NK-92 (cell line): Measurements from ENCODE around the gene GPAM.

Source experiments
- DNase-seq: peaks from one replicate; lab custom pipeline; 2025; ENCODE audit not compliant: unreplicated experiment; lab: John Stamatoyannopoulos, UW

Gene GPAM

GRCh38 chr10:112184052-112184371 is 447 bp upstream of the GPAM start:
- no peak for DNase-seq

DNA sequence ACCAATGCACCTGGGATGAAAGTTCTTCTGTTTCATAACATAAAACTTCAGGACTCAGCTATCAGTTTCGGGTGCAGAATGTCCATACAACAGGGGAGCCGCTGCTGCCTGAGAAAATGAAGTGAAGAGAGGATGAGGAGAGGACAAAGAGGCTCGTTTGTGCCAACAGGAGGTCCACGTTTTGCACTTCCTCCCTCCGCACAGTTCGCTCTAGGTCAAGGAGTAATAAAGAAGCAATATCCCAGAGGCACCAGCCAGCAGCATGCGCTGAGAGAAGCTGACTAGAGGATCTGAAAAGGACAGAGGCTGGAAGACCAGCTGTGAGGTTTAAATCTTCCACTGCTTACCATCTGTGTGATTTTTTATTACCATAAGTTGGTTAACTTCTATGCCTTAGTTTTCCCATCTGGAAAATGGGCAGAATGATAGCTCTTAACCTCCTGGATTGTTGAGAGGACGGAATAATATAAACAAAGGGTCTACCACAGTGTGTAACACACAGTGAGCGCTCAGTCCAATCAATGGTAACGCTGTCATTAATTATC is 709 bp downstream of the GPAM start:
- no peak for DNase-seq

GRCh38 chr10:112177247-112177646 is 6.3 kb downstream of the GPAM start:
- no peak for DNase-seq

GRCh38 chr10:112176543-112176942 is 7.0 kb downstream of the GPAM start:
- no peak for DNase-seq

DNA sequence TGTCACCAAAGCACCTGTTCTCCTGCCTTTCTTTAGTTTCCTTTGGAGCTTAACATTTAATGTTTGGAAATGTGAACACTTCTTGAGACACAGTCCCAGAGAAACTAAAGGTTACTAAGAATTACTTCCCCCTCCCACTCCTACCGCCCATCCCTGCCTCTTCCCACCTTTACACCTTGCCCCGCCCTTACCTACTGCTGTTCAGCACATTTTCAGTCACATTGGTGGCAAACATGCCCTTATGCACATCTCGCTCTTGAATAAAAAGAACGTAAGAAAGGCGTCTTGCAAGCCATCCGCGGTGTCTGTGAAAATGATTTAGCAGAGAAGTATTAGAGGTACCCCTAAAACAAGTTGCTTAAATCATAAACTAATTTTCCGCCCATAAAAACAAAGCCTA is 8.2 kb downstream of the GPAM start:
- no peak for DNase-seq

GRCh38 chr10:112173206-112173605 is 10.4 kb downstream of the GPAM start:
- no peak for DNase-seq

DNA sequence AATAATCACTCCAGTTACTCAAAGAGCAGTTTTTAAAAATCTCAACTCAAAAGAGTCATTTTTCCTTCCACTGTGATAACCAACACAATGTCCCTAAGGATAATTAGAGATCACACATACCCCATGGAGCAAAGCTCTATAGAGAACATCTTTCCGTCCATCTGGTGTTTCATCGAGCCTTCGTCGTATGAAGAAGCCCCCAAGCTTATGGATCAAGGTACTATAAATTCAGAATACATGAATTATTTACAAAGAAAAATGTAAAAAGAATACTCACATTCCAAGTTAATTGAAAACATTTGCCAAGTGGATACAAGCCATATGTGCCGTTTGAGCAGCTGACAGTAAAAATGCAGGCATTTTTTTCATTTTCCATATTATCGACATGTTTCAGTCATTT is 14.8 kb downstream of the GPAM start:
- no peak for DNase-seq

DNA sequence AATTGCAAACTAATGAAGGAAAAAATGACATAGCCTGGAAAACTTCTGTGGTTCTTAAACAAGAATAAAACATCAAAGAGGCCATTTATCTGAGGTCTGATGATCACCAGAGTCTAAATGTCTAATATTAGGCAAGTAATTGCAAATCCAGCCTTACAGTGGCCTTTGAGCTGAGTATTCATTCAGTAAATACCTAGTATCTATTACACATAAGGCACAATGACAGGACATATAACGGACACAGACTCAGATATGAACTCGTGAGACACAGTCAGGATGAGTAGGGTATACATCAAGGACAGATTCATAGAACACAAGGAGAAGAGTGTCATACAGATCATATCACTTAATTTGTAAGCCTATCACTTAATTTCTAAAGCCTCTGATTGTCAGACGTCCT is 16.8 kb downstream of the GPAM start:
- DNase-seq, result no peak

GRCh38 chr10:112161757-112162518 is 21.6 kb downstream of the GPAM start:
- DNase-seq, result no peak

- DNase-seq, result no peak
Measured at GRCh38 chr10:112160834-112161233, 22.7 kb downstream of the GPAM start.

GRCh38 chr10:112159469-112159868 is 24.1 kb downstream of the GPAM start:
- no peak for DNase-seq

DNA sequence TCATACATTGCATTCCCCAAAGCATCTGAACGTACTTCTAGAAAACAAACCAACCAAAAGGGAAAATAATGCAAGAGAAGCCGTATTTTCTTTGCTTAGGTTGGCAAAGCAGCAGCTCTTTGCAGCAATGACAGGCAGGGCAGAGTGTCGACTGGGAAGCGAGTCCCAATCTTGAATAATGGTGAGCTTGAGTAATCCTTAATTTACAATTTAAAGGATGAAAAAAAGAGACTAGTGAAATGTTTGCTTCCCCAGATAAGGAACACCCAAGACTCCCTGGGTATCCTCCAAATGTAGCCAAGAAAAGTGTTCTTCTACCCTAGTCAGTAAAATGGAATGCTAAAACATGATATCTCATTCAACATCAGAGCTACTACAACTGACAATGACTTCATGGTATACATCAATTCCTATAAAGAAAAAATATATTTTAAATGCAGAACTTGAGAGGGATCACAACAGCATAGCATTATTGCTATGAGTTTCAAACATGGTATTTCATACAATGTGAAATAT is 32.0 kb downstream of the GPAM start:
- DNase-seq, result no peak

DNA sequence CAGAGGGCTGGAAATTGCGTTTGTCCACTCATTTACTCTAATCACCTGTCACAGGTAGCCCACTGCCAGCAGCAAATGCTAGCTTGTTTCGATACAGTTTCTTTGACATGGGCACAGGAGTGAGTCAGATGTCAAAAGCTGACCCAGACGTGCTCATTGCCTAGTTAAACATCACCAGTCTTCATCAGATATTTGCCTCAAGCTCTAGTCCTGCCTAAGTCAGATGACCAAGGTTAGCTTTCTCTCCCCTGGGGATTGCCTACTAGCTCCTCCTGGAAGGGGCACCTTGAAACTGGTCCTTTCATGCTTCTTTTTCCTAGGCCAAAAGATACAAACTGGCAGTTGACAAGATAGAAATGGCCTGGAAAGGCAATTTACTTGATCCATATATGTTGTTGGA is 35.2 kb downstream of the GPAM start:
- DNase-seq, result no peak

GRCh38 chr10:112146799-112147198 is 36.8 kb downstream of the GPAM start:
- DNase-seq, result no peak

DNA sequence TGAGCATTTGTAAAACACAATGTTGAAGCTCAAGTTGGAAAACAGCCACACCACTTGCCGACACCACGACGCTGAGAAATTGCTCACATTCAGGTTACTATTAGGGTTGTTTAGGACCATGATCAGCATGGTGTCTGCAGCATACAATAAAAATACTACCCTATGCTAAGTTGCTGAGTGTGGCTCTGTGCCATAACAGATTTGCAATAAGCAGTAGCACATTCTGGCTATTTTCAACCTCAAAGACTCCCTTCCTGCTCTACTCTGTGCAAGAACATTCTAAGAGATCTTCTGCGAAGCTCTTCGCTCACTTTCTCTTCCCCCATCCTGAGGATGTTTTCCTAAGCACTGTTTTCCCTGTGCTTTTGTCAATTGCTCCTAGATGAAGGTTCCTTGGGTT is 38.3 kb downstream of the GPAM start:
- no peak for DNase-seq

DNA sequence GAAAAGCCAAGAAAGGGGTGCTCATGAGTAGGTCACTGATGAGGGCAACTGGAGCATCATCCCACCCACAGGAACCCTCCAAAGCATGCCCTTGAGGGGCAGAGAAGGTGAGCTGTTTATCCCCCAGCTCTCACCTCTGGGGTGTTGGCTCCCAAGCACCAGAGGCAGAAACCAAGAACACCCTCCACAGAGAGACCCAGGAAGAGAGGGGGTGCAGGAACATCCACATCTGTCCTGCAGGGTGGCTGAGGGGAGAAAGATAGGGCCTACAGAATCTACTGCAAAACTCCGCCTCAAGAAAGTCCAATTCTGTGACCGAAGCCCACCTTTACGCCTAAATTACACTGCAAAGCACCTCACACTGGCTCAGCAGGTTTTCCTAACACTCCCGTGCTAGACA is 40.1 kb downstream of the GPAM start:
- DNase-seq, result no peak

GRCh38 chr10:112141292-112141691 is 42.3 kb downstream of the GPAM start:
- DNase-seq, result no peak

DNA sequence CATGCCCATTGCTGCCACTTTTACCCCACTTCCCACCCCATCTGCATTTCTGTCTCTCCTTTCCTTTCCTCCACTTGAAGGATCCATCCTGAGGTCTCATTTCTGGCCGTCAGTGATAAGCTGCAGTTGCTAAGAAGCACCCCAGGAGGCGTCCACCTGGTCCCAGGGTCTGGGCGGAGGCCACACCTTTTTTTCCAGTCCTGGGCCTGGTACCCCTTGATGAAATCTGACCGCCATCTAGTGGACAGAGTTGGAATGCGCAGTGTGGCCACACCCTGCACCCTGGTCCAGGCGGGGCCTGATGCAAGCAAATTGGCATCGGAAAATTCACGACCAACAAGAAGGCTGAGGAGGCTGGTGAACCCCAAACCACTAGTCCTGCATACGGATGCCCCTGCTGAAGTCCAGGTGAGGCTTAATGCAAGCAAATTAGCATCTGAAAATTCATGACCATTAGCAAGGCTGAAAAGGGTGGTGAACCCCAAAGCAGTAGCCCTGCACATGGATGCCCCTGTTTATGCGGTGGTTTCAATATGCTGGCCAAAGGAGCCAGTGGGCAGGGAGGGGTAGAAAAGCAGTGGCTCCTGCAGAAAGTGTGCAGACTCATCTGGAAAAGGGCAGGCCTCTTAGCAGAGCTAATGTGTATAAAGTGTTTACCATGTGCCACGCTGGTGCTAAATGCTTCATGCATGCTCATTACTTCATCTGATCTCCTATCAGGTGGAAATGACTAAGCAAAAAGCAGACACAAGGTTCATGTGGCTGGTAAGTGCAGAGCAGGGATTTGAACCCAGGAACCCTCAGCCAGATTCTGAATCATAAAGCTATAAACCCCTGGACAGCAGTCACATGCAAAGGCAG is 43.2 kb downstream of the GPAM start:
- DNase-seq, result no peak

DNA sequence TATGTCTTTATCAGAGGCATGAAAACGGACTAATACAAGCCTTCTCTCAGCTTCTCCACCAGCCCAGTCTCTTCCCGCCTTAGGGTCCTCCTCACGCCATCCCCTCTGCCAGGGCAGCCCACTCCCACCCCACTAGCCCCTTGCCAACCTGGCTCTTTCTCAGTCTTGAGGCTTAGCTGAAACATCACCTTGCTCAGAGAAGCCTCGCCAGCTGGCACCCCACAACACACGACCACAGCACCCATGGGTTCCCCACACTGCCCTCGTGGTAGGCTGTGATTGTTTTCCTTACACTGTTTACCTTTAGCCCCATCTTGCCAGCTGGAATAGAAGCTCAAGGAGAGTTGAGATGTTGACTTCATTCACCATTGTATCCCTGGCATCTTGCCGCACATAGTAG is 44.4 kb downstream of the GPAM start:
- no peak for DNase-seq

GRCh38 chr10:112137154-112137987 is 46.2 kb downstream of the GPAM start:
- no peak for DNase-seq

- no peak for DNase-seq
Measured at GRCh38 chr10:112136486-112137153, 46.9 kb downstream of the GPAM start.
